Vagina (tissue), 2 donors: ENCODE measurements around the gene CLTRN. TPM values are rescaled to one million over a fixed set of nuclear protein-coding genes. Genes with fewer than 3 reads are reported as not detected.
"Not testable (repeated sequence)": the region's sequence is repeated elsewhere in the genome, so short reads cannot be mapped to it uniquely, and the experiment has no call there.

Experiments
- DNase-seq, 2 donors: peaks; one replicate each; pipeline ENCODE4 v3.0.0-alpha.2; 2017; ENCODE audit errors: extremely low spot score in 2 of 2
- H3K27ac ChIP-seq: fragments of 200-600 bp; sonication (generic); one replicate; pipeline ENCODE4 v1.5.1; 2019
- H3K27me3 ChIP-seq: fragments of 200-600 bp; sonication (generic); one replicate; pipeline ENCODE4 v1.5.1; 2019
- H3K36me3 ChIP-seq, 2 donors: fragments of 200-600 bp; sonication (generic); one replicate each; pipeline ENCODE4 v1.5.1; 2017 to 2019
- H3K4me1 ChIP-seq: fragments of 200-600 bp; sonication (generic); one replicate; pipeline ENCODE4 v1.5.1; 2019
- H3K4me3 ChIP-seq, 2 donors: fragments of 200-600 bp; sonication (generic); 1 replicate in 1 of 2; 2 replicates in 1 of 2; pipeline ENCODE4 v1.5.1; 2016 to 2019
- H3K9me3 ChIP-seq: fragments of 200-600 bp; sonication (generic); one replicate; pipeline ENCODE4 v1.5.1; 2019
- CTCF ChIP-seq, 3 experiments: fragments of 450-650 bp in 2 of 3; fragments of 200-600 bp in 1 of 3; sonication (generic) in 1 of 3; IDR thresholded peaks; one replicate each; pipeline ENCODE4 v1.5.1; 2017 to 2019; ENCODE audit warnings: antibody characterized with exemption in 3 of 3, mild to moderate bottlenecking in 2 of 3, moderate library complexity in 2 of 3
- POLR2A ChIP-seq, 2 donors: fragments of 450-650 bp; IDR thresholded peaks; one replicate each; pipeline ENCODE4 v1.6.1; 2017; ENCODE audit warnings: antibody characterized with exemption in 2 of 2, mild to moderate bottlenecking in 2 of 2, moderate library complexity in 2 of 2
- POLR2AphosphoS5 ChIP-seq, 2 donors: sonication (generic); formaldehyde crosslinking; IDR thresholded peaks; one replicate each; pipeline ENCODE4 v1.9.0; 2017; ENCODE audit warnings: antibody characterized with exemption in 2 of 2, mild to moderate bottlenecking in 2 of 2, low read depth in 1 of 2; ENCODE audit not compliant: insufficient read depth in 1 of 2
- intact Hi-C: fragments of 100-400 bp; cut with DNase I; formaldehyde crosslinking; loops from one replicate; pipeline ENCODE4 v1.15.1; 2023
- total RNA-seq: library from RNA; depleted of rRNA; stranded (reverse); fragments of >200 nt; gene quantifications from one replicate; pipeline ENCODE4 v1.2.3, GENCODE V29; 2016

Gene CLTRN
- total RNA-seq, 1 donor from 2014 or later: not detected

- H3K27me3 ChIP-seq: no peaks in the 10 kb centered on the region
- TF ChIP-seq CTCF (IDR thresholded peaks at IDR 0.05): no peak
- TF ChIP-seq POLR2AphosphoS5 (IDR thresholded peaks at IDR 0.05; ENCODE audit: insufficient read depth in 1 of 2, low read depth in 1 of 2): no peak
- TF ChIP-seq POLR2A (IDR thresholded peaks at IDR 0.05): no peak
- peak overlapping the region; percentile 82 to 88 for H3K4me3 ChIP-seq
- no peaks in the 10 kb centered on the region for H3K9me3 ChIP-seq
- peaks cover 33% of the 10 kb centered on the region for H3K4me1 ChIP-seq
- intact Hi-C loops: no loop called here
- peak overlapping the region; percentile 98 for H3K27ac ChIP-seq
- no peak for DNase-seq
- peaks cover 0 to 2% of the 10 kb centered on the region in 2 donors for H3K36me3 ChIP-seq
Observed at GRCh38 chrX:15674514-15674840, 9.9 kb upstream of the CLTRN start.

- no peak for TF ChIP-seq CTCF (IDR thresholded peaks at IDR 0.05)
- TF ChIP-seq POLR2AphosphoS5 (IDR thresholded peaks at IDR 0.05; ENCODE audit: insufficient read depth in 1 of 2, low read depth in 1 of 2): no peak
- no peak for TF ChIP-seq POLR2A (IDR thresholded peaks at IDR 0.05)
- Histone ChIP-seq H3K36me3 (no peaks in the 10 kb centered on the region), H3K27me3 (no peaks in the 10 kb centered on the region), H3K4me1 (peaks cover 33% of the 10 kb centered on the region), H3K27ac (peak overlapping the region; percentile 98), H3K4me3 (peak overlapping the region; percentile 82 to 88), H3K9me3 (no peaks in the 10 kb centered on the region)
- no peak for DNase-seq
- intact Hi-C loops: no loop called here
Observed at GRCh38 chrX:15673970-15674369, 9.4 kb upstream of the CLTRN start.

- no peak for DNase-seq
- no peaks in the 10 kb centered on the region for H3K27me3 ChIP-seq
- intact Hi-C loops: no loop called here
Observed at GRCh38 chrX:15672881-15673280, 8.3 kb upstream of the CLTRN start.

GRCh38 chrX:15663439-15663838 lies 1.2 kb downstream of the CLTRN start:
- H3K27ac ChIP-seq: no peak overlapping the region
- no peaks in the 10 kb centered on the region for H3K36me3 ChIP-seq
- no peaks in the 10 kb centered on the region for H3K4me1 ChIP-seq
- intact Hi-C loops: no loop called here
- TF ChIP-seq POLR2AphosphoS5 (IDR thresholded peaks at IDR 0.05; ENCODE audit: insufficient read depth in 1 of 2, low read depth in 1 of 2): no peak
- no peak overlapping the region for H3K4me3 ChIP-seq
- DNase-seq: no peak
- H3K9me3 ChIP-seq: no peaks in the 10 kb centered on the region
- H3K27me3 ChIP-seq: no peaks in the 10 kb centered on the region

More at GRCh38 chrX:15672881-15673280, 8.3 kb upstream of the CLTRN start:
- peaks cover 29% of the 10 kb centered on the region for H3K4me1 ChIP-seq
- H3K36me3 ChIP-seq: no peaks in the 10 kb centered on the region
- TF ChIP-seq POLR2A (IDR thresholded peaks at IDR 0.05): no peak
- no peak for TF ChIP-seq CTCF (IDR thresholded peaks at IDR 0.05)
- TF ChIP-seq POLR2AphosphoS5 (IDR thresholded peaks at IDR 0.05; ENCODE audit: insufficient read depth in 1 of 2, low read depth in 1 of 2): no peak
- H3K9me3 ChIP-seq: no peaks in the 10 kb centered on the region
- H3K4me3 ChIP-seq: no peak overlapping the region
- no peak overlapping the region for H3K27ac ChIP-seq

- DNase-seq, H3K36me3 ChIP-seq, H3K27ac ChIP-seq, intact Hi-C loops, H3K4me3 ChIP-seq, H3K4me1 ChIP-seq, H3K9me3 ChIP-seq, H3K27me3 ChIP-seq: not testable (repeated sequence)
Observed at GRCh38 chrX:15654804-15655203, 9.8 kb downstream of the CLTRN start.

- DNase-seq: no peak
- no peak overlapping the region for H3K4me3 ChIP-seq
- intact Hi-C loops: no loop called here
- no peak for TF ChIP-seq CTCF (IDR thresholded peaks at IDR 0.05)
- no peak for TF ChIP-seq POLR2A (IDR thresholded peaks at IDR 0.05)
- TF ChIP-seq POLR2AphosphoS5 (IDR thresholded peaks at IDR 0.05; ENCODE audit: insufficient read depth in 1 of 2, low read depth in 1 of 2): no peak
- H3K36me3 ChIP-seq: no peaks in the 10 kb centered on the region
- no peaks in the 10 kb centered on the region for H3K9me3 ChIP-seq
- H3K4me1 ChIP-seq: no peaks in the 10 kb centered on the region
- no peaks in the 10 kb centered on the region for H3K27me3 ChIP-seq
- H3K27ac ChIP-seq: no peak overlapping the region
Observed at GRCh38 chrX:15653961-15654360, 10.6 kb downstream of the CLTRN start.

GRCh38 chrX:15647510-15647909 lies 17.1 kb downstream of the CLTRN start:
- H3K36me3 ChIP-seq, H3K4me3 ChIP-seq, H3K27me3 ChIP-seq, H3K4me1 ChIP-seq, DNase-seq, H3K9me3 ChIP-seq, H3K27ac ChIP-seq, intact Hi-C loops: not testable (repeated sequence)
